ENCODE data around the gene RITA1. TPM values are rescaled to one million over a fixed set of nuclear protein-coding genes. Genes with fewer than 3 reads are reported as not detected.

The RITA1 gene
- total and polyA plus RNA-seq, 2 donors (not counting 1 experiment from before 2014, with no cell fraction given): 8.1 to 17.9 TPM

- Histone ChIP-seq H3K27ac (ENCODE audit: low read length in 2 of 2) (no peak overlapping the region), H3K4me3 (ENCODE audit: control extremely low read depth in 1 of 5, extremely low read depth in 1 of 5, insufficient read depth in 1 of 5, low read depth in 2 of 5, low read length in 4 of 5) (no peak overlapping the region), H3K79me2 (ENCODE audit: control insufficient read depth, insufficient read depth, low read length) (peaks cover 6% of the 10 kb centered on the region), H3K9ac (ENCODE audit: low read length) (no peak overlapping the region), H2AFZ (ENCODE audit: insufficient read depth, low read depth, low read length, poor library complexity, severe bottlenecking) (no peak overlapping the region), H4K20me1 (ENCODE audit: control insufficient read depth, insufficient read depth, low read length, poor library complexity, severe bottlenecking) (peaks cover 28% of the 10 kb centered on the region), H3K4me1 (ENCODE audit: control insufficient read depth in 2 of 2, insufficient read depth in 2 of 2, low read length in 2 of 2) (peaks cover 15 to 31% of the 10 kb centered on the region in 2 donors), H3K9me3 (ENCODE audit: control extremely low read depth in 1 of 3, control insufficient read depth in 2 of 3, insufficient read depth in 1 of 3, low read length in 2 of 3) (no peaks in the 10 kb centered on the region), H3K27me3 (replicated peaks in 1 of 4; ENCODE audit: control extremely low read depth in 1 of 4, control insufficient read depth in 3 of 4, insufficient read depth in 4 of 4, low read length in 3 of 4) (peaks cover 0 to 24% (median 6%) of the 10 kb centered on the region in 4 experiments), H3K36me3 (replicated peaks in 1 of 2; ENCODE audit: control extremely low read depth in 1 of 2, control insufficient read depth in 1 of 2, extremely low read depth in 1 of 2, insufficient read depth in 2 of 2, low read length in 1 of 2) (peaks cover 0 to 36% of the 10 kb centered on the region in 2 experiments), H3K4me2 (replicated peaks; ENCODE audit: low read depth, low read length, poor library complexity, severe bottlenecking) (no peak overlapping the region)
- Mint-ChIP-seq H3K27me3 (peaks cover 2% of the 10 kb centered on the region), H3K4me1 (peaks cover 22% of the 10 kb centered on the region), H3K27ac (no peak overlapping the region), H3K9me3 (ENCODE audit: insufficient read depth) (no peaks in the 10 kb centered on the region), H3K4me3 (no peak overlapping the region)
- TF ChIP-seq CTCF (IDR thresholded peaks at IDR 0.05): no peak
- TF ChIP-seq EZH2 (IDR thresholded peaks at IDR 0.05; ENCODE audit: borderline replicate concordance, insufficient read depth, low read depth, low read length, poor library complexity, severe bottlenecking): no peak
- no peak for ATAC-seq (ENCODE audit: low read depth)
- DNase-seq: no peak
- POLR2A ChIA-PET: interaction anchor here (1.1 kb wide), 1 partner anchor 26 kb away, joined by 3 read pairs; no protein-coding TSS in a partner anchor
- 89% methylated on average over 8 of the region's 12 CpGs for WGBS (ENCODE audit: insufficient coverage)
- CTCF ChIA-PET: interaction anchor here (1.0 to 7.4 kb wide), 2 partner anchors 15 to 82 kb away, joined by 3 to 73 read pairs; no protein-coding TSS in a partner anchor
- intact Hi-C loops (cut with micrococcal nuclease): loop anchor here (10.0 kb wide), 1 partner anchor 253 kb away; the partner anchor contains the start of gene OAS1
These were observed 28.2 kb upstream of the RITA1 start for GRCh38 chr12:113157218-113157859.
